HCT116 (cell line): ENCODE data around the gene MAPKAPK3. TPM values are rescaled to one million over a fixed set of nuclear protein-coding genes. Genes with fewer than 3 reads are reported as not detected.

Experiments
- ATAC-seq: fragments of 200-7000 bp; cut with Tn5 transposase; 2 replicates; pipeline ENCODE4 v1.9.1; 2020; ENCODE audit warnings: mild to moderate bottlenecking, moderate library complexity
- BruUV-seq: library from RNA; stranded (reverse); fragments of 400-500 nt; replicated peaks from 2 replicates; lab custom pipeline; 2021; lab: Mats Ljungman, UMichigan
- CTCF ChIA-PET: fragments of 300-600 bp; sonication (Branson Sonifier 250); formaldehyde crosslinking; loops from one replicate; lab custom pipeline; 2021; ENCODE audit warnings: antibody characterized with exemption; lab: Charles Lee
- POLR2A ChIA-PET: fragments of 300-600, 350-600 bp; sonication (Branson Sonifier 250); formaldehyde crosslinking; loops from one replicate; lab custom pipeline; 2021; ENCODE audit warnings: antibody characterized with exemption; lab: Charles Lee
- RAD21 ChIA-PET, 2 experiments: fragments of 300-600 bp; sonication (Branson Sonifier 250); formaldehyde crosslinking; loops; one replicate each; lab custom pipeline; 2023; ENCODE audit warnings: low total read pairs in 2 of 2; ENCODE audit not compliant: uncharacterized antibody in 2 of 2, unreplicated experiment in 2 of 2, low non-redundant PET in 1 of 2; lab: Charles Lee
- DNase-seq: peaks from one replicate; pipeline ENCODE4 v3.0.0-alpha.2; 2010; ENCODE audit warnings: low read depth, low spot score
- H2AFZ ChIP-seq: fragments of 200-600 bp; shearing (Covaris generic), sonication (generic); 2 replicates; pipeline ENCODE4 v1.6.1; 2017; ENCODE audit warnings: low read depth, mixed run types, mixed read lengths, antibody characterized with exemption, low read length; ENCODE audit not compliant: poor library complexity, severe bottlenecking
- H3K27ac ChIP-seq: 2 replicates; pipeline ENCODE4 v1.5.1; 2012; ENCODE audit warnings: low read depth, low read length
- H3K27me3 ChIP-seq: fragments of 200-600 bp; sonication (generic); 2 replicates; pipeline ENCODE4 v1.6.1; 2016; ENCODE audit warnings: mixed run types, low read length, mixed read lengths; ENCODE audit not compliant: insufficient read depth
- H3K36me3 ChIP-seq, 2 experiments: fragments of 200-500 bp in 1 of 2; fragments of 200-600 bp in 1 of 2; sonication (Bioruptor generic) in 1 of 2; sonication (generic) in 1 of 2; 2 replicates each; pipeline versions ENCODE4 v1.5.1 to v1.6.1; 2014 to 2016; ENCODE audit warnings: low read length in 2 of 2, inconsistent platforms in 1 of 2, mixed read lengths in 1 of 2, mixed run types in 1 of 2; ENCODE audit not compliant: insufficient read depth in 2 of 2, control insufficient read depth in 1 of 2
- H3K4me1 ChIP-seq, 2 experiments: fragments of 200-600 bp in 1 of 2; sonication (generic) in 1 of 2; 2 replicates each; pipeline versions ENCODE4 v1.5.1 to v1.6.1; 2012 to 2017; ENCODE audit warnings: low read length in 2 of 2, inconsistent platforms in 1 of 2, mild to moderate bottlenecking in 1 of 2, mixed read lengths in 1 of 2, mixed run types in 1 of 2, moderate library complexity in 1 of 2; ENCODE audit not compliant: insufficient read depth in 2 of 2, control insufficient read depth in 1 of 2
- H3K4me2 ChIP-seq: fragments of 200-600 bp; sonication (generic); 2 replicates; pipeline ENCODE4 v1.6.1; 2017; ENCODE audit warnings: mixed run types, low read length, mixed read lengths
- H3K4me3 ChIP-seq, 2 experiments: fragments of 200-600 bp in 1 of 2; sonication (generic) in 1 of 2; replicated peaks in 1 of 2; 2 replicates each; pipeline ENCODE4 v1.5.1; 2011 to 2016; ENCODE audit warnings: low read length in 2 of 2, control low read depth in 1 of 2, low read depth in 1 of 2, mild to moderate bottlenecking in 1 of 2, mixed read lengths in 1 of 2, mixed run types in 1 of 2
- H3K79me2 ChIP-seq: fragments of 200-600 bp; sonication (generic); 2 replicates; pipeline ENCODE4 v1.6.1; 2017; ENCODE audit warnings: mild to moderate bottlenecking, mixed run types, low read length, moderate library complexity, mixed read lengths; ENCODE audit not compliant: insufficient read depth
- H3K9ac ChIP-seq: fragments of 200-600 bp; sonication (generic); 2 replicates; pipeline ENCODE4 v1.6.1; 2016; ENCODE audit warnings: low read length, mixed read lengths
- H3K9me2 ChIP-seq: fragments of 200-600 bp; sonication (generic), shearing (Covaris generic); 2 replicates; pipeline ENCODE4 v1.6.1; 2017; ENCODE audit warnings: mixed run types, mild to moderate bottlenecking, moderate library complexity; ENCODE audit not compliant: insufficient read depth
- H3K9me3 ChIP-seq, 2 experiments: fragments of 200-500 bp in 1 of 2; fragments of 200-600 bp in 1 of 2; sonication (Bioruptor generic) in 1 of 2; sonication (generic) in 1 of 2; 2 replicates each; pipeline ENCODE4 v1.6.1; 2014 to 2017; ENCODE audit warnings: low read length in 2 of 2, mixed read lengths in 2 of 2, inconsistent platforms in 1 of 2, low read depth in 1 of 2, mild to moderate bottlenecking in 1 of 2, mixed run types in 1 of 2, moderate library complexity in 1 of 2; ENCODE audit not compliant: control insufficient read depth in 1 of 2, insufficient read depth in 1 of 2
- H4K20me1 ChIP-seq: fragments of 200-600 bp; sonication (generic), shearing (Covaris generic); 2 replicates; pipeline ENCODE4 v1.6.1; 2017; ENCODE audit warnings: mixed run types, mild to moderate bottlenecking, moderate library complexity; ENCODE audit not compliant: insufficient read depth
- EGR1 ChIP-seq: IDR thresholded peaks from 2 replicates; pipeline ENCODE4 v1.6.1; 2012; ENCODE audit warnings: low read depth
- EZH2phosphoT487 ChIP-seq: fragments of 200-600 bp; IDR thresholded peaks from 2 replicates; pipeline ENCODE4 v1.6.1; 2018; ENCODE audit warnings: antibody characterized with exemption, borderline replicate concordance
- JUND ChIP-seq: IDR thresholded peaks from 2 replicates; pipeline ENCODE4 v1.6.1; 2012
- MAX ChIP-seq: IDR thresholded peaks from 2 replicates; pipeline ENCODE4 v1.6.1; 2012
- POLR2AphosphoS5 ChIP-seq: IDR thresholded peaks from 2 replicates; pipeline ENCODE4 v1.6.1; 2011; ENCODE audit warnings: mild to moderate bottlenecking, low read depth, low read length, moderate library complexity
- SIN3A ChIP-seq: IDR thresholded peaks from 2 replicates; pipeline ENCODE4 v1.6.1; 2012; ENCODE audit warnings: low read depth
- SP1 ChIP-seq: IDR thresholded peaks from 2 replicates; pipeline ENCODE4 v1.6.1; 2012; ENCODE audit warnings: low read depth
- TCF7L2 ChIP-seq: IDR thresholded peaks from 2 replicates; pipeline ENCODE4 v1.7.0; 2011; ENCODE audit warnings: borderline replicate concordance, inconsistent platforms; ENCODE audit not compliant: insufficient read depth, insufficient read length; ENCODE audit errors: extremely low read depth
- ZBTB33 ChIP-seq: IDR thresholded peaks from 2 replicates; pipeline ENCODE4 v1.6.1; 2011; ENCODE audit warnings: mild to moderate bottlenecking, low read length, moderate library complexity; ENCODE audit not compliant: insufficient replicate concordance; ENCODE audit errors: extremely low read depth
- ZNF274 ChIP-seq: fragments of 200-500 bp; sonication (Bioruptor generic); IDR thresholded peaks from 2 replicates; pipeline ENCODE4 v1.6.1; 2014; ENCODE audit warnings: mild to moderate bottlenecking, low read depth, low read length, inconsistent platforms
- intact Hi-C: fragments of 100-400 bp; cut with micrococcal nuclease; formaldehyde crosslinking; loops from 2 replicates; pipeline ENCODE4 v1.10.0; 2022
- total RNA-seq: library from RNA; stranded (reverse); gene quantifications from one replicate; pipeline ENCODE4 v1.2.1, GENCODE V29; 2021; ENCODE audit not compliant: unreplicated experiment

MAPKAPK3 gene
- total RNA-seq, 1 experiment from 2014 or later = 87.3 TPM

- intact Hi-C loops = no loop called here
- ChIA-PET RAD21 (no interaction called here), POLR2A (no interaction called here), CTCF (no interaction called here)
- peaks cover 0 to 3% of the 10 kb centered on the region in 2 experiments; a peak in 1 of 4 replicates for H3K36me3 ChIP-seq
- H3K9me3 ChIP-seq = no peaks in the 10 kb centered on the region
- H3K79me2 ChIP-seq = no peaks in the 10 kb centered on the region
- H3K4me1 ChIP-seq = no peaks in the 10 kb centered on the region
- H2AFZ ChIP-seq = no peak overlapping the region
- no peak overlapping the region for H3K4me2 ChIP-seq
- BruUV-seq = no TSS peak
- TF ChIP-seq ZNF274 (no peak), SP1 (no peak), JUND (no peak), TCF7L2 (no peak), EZH2phosphoT487 (no peak), MAX (no peak), SIN3A (no peak), ZBTB33 (no peak), EGR1 (no peak), POLR2AphosphoS5 (no peak)
- ATAC-seq (no peak), DNase-seq (no peak)
- H3K9ac ChIP-seq = no peak overlapping the region
- no peaks in the 10 kb centered on the region for H3K9me2 ChIP-seq
- no peaks in the 10 kb centered on the region for H4K20me1 ChIP-seq
- no peak overlapping the region for H3K4me3 ChIP-seq
- H3K27ac ChIP-seq = no peak overlapping the region
- no peaks in the 10 kb centered on the region for H3K27me3 ChIP-seq
Measured at GRCh38 chr3:50577348-50577747, 39.6 kb upstream of the MAPKAPK3 start.
